GM12864 (cell line): Measurements from ENCODE around the gene CAV1.

Experiments
- DNase-seq: peaks from one replicate; pipeline ENCODE4 v3.0.0-alpha.2; 2011; ENCODE audit warnings: low read depth
- H3K4me3 ChIP-seq: 2 replicates; pipeline ENCODE4 v1.5.1; 2011; ENCODE audit warnings: mild to moderate bottlenecking, low read depth, low read length, control low read depth
- TF ChIP-seq, protein P1 (sequence below): IDR thresholded peaks from 2 replicates; pipeline ENCODE4 v1.5.1; 2011; ENCODE audit warnings: low read depth, mild to moderate bottlenecking, moderate library complexity, low read length, control low read depth, inconsistent platforms; ENCODE audit errors: missing control alignments

The CAV1 gene

DNA sequence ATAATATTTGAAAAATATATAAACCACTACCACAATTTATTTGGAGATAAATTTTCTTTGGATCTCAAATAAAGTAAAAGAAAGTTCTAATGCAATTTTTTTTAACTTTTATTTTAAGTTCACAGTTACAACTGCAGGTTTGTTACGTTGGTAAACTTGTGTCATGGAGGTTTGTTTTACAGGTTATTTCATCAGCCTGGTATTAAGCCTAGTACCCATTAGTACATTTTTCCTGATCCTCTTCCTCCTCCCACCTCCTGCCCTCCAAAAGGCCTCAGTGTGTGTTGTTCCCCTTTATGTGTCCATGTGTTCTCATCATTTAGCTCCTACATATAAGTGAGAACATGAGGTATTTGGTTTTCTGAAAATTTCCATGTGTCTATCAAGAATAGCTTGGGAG lies 54.5 kb downstream of the CAV1 start:
- TF ChIP-seq, protein P1, sequence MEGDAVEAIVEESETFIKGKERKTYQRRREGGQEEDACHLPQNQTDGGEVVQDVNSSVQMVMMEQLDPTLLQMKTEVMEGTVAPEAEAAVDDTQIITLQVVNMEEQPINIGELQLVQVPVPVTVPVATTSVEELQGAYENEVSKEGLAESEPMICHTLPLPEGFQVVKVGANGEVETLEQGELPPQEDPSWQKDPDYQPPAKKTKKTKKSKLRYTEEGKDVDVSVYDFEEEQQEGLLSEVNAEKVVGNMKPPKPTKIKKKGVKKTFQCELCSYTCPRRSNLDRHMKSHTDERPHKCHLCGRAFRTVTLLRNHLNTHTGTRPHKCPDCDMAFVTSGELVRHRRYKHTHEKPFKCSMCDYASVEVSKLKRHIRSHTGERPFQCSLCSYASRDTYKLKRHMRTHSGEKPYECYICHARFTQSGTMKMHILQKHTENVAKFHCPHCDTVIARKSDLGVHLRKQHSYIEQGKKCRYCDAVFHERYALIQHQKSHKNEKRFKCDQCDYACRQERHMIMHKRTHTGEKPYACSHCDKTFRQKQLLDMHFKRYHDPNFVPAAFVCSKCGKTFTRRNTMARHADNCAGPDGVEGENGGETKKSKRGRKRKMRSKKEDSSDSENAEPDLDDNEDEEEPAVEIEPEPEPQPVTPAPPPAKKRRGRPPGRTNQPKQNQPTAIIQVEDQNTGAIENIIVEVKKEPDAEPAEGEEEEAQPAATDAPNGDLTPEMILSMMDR = no peak
- H3K4me3 ChIP-seq = no peak overlapping the region
- no peak for DNase-seq

DNA sequence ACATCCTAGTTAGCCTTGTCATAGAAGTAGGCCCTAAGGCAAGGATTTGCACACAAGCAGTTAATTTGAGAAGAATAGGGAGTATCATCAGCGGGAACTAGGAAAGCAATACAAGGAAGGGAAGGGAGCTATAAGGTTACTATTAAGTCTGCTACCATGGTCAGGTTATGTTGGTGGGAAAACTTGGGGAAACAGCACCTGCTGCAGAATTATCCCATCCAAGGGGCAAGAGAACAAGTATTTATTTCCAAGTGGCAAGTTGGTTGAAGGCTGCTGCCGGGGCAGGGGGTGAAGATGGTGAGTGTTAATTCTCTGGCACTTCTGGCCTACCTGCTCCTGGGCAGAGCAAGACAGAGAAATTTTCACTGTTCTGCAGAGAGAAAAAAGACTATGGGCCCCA lies 55.0 kb downstream of the CAV1 start:
- no peak overlapping the region for H3K4me3 ChIP-seq
- no peak for DNase-seq
- TF ChIP-seq, protein P1 = no peak

DNA sequence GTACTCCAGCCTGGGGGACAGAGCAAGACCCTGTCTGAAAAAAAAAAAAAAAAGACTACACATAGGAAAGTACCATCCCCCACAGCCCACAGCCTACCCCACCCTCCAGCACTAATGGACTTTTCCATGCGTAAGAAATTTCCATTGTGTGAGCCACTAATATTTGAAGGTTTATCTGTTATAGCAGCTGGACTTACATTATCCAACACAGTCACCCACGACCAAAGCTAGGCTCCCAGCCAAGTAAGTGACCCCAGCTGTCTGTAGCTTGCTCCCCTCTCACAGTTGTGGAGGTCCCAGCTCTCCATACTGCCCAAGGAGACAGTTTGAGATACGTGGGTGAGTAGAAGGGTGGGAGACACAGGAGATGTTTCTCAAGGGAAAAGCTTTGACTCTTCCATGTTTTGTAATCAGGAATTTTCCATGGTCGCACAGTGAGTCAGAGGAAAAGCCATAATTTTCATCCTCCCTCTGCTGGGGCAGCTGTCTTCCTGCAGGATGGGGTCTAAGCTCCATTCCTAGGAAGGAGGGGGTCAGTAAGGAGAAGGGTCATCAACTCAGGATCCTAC lies 57.4 kb downstream of the CAV1 start:
- no peak overlapping the region for H3K4me3 ChIP-seq
- no peak for DNase-seq
- TF ChIP-seq, protein P1 = no peak

DNA sequence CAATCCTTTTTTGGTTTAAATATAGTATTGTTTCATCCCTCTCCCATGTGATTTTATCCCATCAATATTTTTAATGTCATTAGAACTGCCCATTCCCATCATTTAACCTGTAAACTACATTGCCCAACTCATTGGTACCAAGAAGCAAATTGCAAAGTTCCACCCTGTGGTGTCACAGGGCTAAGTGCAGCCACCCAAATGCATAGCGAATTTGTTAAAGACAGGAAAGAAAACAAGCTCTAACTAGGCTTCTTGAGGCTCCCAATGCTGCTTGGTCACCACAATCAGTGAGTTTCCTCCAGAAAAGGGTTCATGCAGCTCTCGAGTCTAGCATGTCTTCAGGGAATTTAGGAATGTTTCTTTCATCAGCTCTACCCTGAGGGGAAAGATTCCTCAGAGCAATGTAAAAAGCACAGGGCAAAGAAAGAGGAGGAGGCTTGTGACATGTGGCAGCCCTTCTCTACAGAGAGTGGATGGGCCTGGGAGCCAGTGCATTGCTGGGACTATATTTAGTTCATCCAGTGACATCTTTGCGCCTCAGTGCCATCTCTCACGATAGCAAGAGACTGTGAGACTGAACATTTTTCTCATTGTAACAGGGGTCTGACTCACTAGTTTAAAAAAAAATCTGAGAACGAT lies 58.1 kb downstream of the CAV1 start:
- TF ChIP-seq, protein P1 = no peak
- no peak for DNase-seq
- H3K4me3 ChIP-seq = no peak overlapping the region

DNA sequence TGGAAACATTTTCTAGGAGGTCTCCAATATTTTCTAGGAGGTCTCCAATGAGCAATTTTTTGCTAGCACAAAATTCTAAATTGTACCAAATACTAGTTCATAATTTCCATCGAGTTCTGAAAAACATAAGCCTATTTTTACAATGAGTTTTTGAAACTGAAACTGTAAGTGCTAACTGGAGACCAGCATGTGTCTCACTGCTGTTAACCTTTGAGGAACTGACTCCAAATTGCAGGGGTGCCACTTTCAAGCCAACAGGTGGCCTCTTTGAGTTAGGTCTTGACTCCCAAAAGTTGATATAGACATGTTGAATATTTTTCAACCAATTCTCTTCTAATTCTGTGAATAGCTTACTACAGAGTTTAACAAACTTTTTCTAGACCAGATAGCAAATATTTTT lies 58.8 kb downstream of the CAV1 start:
- H3K4me3 ChIP-seq = no peak overlapping the region
- peak; percentile 91 for DNase-seq
- TF ChIP-seq, protein P1 = peak; percentile 31

DNA sequence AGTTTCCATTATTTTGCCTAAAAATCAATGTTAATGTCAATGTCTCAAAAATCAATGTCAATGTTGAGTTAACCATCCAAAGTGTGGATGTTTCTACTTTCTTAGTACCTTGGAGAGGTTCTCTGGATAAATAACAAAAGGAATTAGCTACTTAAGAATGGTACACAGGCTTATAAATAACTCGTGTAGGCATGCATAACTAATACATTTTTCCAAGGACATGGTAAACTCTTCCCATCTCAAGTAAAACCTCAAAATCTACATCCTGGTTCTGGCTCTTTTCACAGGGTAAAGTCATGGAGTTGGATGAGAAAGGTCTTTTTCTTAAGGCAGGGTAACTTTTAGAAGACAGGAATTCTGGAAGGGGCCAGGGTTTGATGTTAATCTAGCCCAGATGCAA lies 59.9 kb downstream of the CAV1 start:
- H3K4me3 ChIP-seq = no peak overlapping the region
- no peak for DNase-seq
- TF ChIP-seq, protein P1 = no peak

DNA sequence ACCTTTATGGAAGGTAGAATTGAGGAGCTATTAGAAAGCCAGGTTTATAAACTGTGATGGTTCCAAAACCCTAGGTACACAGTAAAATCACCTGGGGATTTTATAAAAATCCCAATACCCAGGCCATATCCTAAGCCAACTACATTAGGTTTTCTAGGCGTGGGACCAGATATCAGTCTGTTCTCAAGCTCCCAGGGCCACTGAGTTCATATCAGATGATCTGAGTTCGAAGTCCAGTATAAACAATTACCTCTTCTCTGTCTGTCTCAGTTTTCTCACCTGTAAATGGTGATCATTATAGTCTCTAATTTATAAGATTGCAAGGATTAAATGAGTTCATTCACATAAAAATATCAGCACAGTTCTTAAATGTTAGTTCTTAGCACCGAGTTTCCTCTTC lies 60.6 kb downstream of the CAV1 start:
- TF ChIP-seq, protein P1 = no peak
- H3K4me3 ChIP-seq = no peak overlapping the region
- no peak for DNase-seq
